B cell (primary cell): ENCODE results near the gene MCRIP2. TPM values are rescaled to one million over a fixed set of nuclear protein-coding genes. Genes with fewer than 3 reads are reported as not detected.

Source experiments
- ATAC-seq: fragments of 200-7000 bp; cut with Tn5 transposase; one replicate; pipeline ENCODE4 v1.10.0; 2021; ENCODE audit warnings: low read depth, mild to moderate bottlenecking, moderate number of reproducible peaks, moderate library complexity
- CTCF ChIA-PET: fragments of 350-600 bp; sonication (Branson Sonifier 250); formaldehyde crosslinking; loops from one replicate; lab custom pipeline; 2021; ENCODE audit warnings: antibody characterized with exemption, inconsistent platforms; lab: Charles Lee
- POLR2A ChIA-PET: fragments of 350-600 bp; sonication (Branson Sonifier 250); formaldehyde crosslinking; loops from one replicate; lab custom pipeline; 2021; ENCODE audit warnings: antibody characterized with exemption; lab: Charles Lee
- DNase-seq: peaks from one replicate; pipeline ENCODE4 v3.0.0; 2013
- H2AFZ ChIP-seq: 2 replicates; pipeline ENCODE4 v1.6.1; 2012; ENCODE audit warnings: mild to moderate bottlenecking, low read depth, low read length; ENCODE audit not compliant: insufficient read depth, poor library complexity, severe bottlenecking
- H3K27ac ChIP-seq, 2 donors: 1 replicate in 1 of 2; 2 replicates in 1 of 2; pipeline ENCODE4 v1.5.1; 2012 to 2013; ENCODE audit warnings: low read length in 2 of 2, mild to moderate bottlenecking in 2 of 2, moderate library complexity in 1 of 2
- H3K27me3 ChIP-seq, 4 experiments: fragments of 200-600 bp in 1 of 4; sonication (generic) in 1 of 4; replicated peaks in 1 of 4; 1 replicate in 2 of 4; 2 replicates in 2 of 4; pipeline versions ENCODE4 v1.6.1 to v1.7.0; 2013 to 2016; ENCODE audit warnings: low read length in 3 of 4, mild to moderate bottlenecking in 2 of 4, mixed read lengths in 1 of 4, moderate library complexity in 1 of 4; ENCODE audit not compliant: insufficient read depth in 4 of 4, control insufficient read depth in 3 of 4; ENCODE audit errors: control extremely low read depth in 1 of 4
- H3K36me3 ChIP-seq, 2 experiments: replicated peaks in 1 of 2; 1 replicate in 1 of 2; 2 replicates in 1 of 2; pipeline versions ENCODE4 v1.6.1 to v1.7.1; 2013; ENCODE audit warnings: low read length in 1 of 2; ENCODE audit not compliant: insufficient read depth in 2 of 2, control insufficient read depth in 1 of 2; ENCODE audit errors: control extremely low read depth in 1 of 2, extremely low read depth in 1 of 2
- H3K4me1 ChIP-seq, 2 donors: fragments of 200-600 bp in 1 of 2; sonication (generic) in 1 of 2; 1 replicate in 1 of 2; 2 replicates in 1 of 2; pipeline versions ENCODE4 v1.5.1 to v1.6.1; 2013 to 2017; ENCODE audit warnings: low read length in 2 of 2; ENCODE audit not compliant: control insufficient read depth in 2 of 2, insufficient read depth in 2 of 2
- H3K4me2 ChIP-seq: replicated peaks from 2 replicates; pipeline ENCODE3; 2012; ENCODE audit warnings: mild to moderate bottlenecking, low read depth, low read length; ENCODE audit not compliant: poor library complexity, severe bottlenecking
- H3K4me3 ChIP-seq, 5 experiments: fragments of 200-600 bp in 1 of 5; sonication (generic) in 1 of 5; 1 replicate in 3 of 5; 2 replicates in 2 of 5; pipeline versions ENCODE4 v1.5.1 to v1.7.0; 2011 to 2016; ENCODE audit warnings: low read length in 4 of 5, mild to moderate bottlenecking in 4 of 5, low read depth in 2 of 5, control low read depth in 1 of 5, moderate library complexity in 1 of 5; ENCODE audit not compliant: insufficient read depth in 1 of 5; ENCODE audit errors: control extremely low read depth in 1 of 5, extremely low read depth in 1 of 5
- H3K79me2 ChIP-seq: fragments of 200-600 bp; sonication (generic); one replicate; pipeline ENCODE4 v1.6.0; 2016; ENCODE audit warnings: low read length; ENCODE audit not compliant: control insufficient read depth, insufficient read depth
- H3K9ac ChIP-seq: fragments of 200-600 bp; sonication (generic); 2 replicates; pipeline ENCODE4 v1.6.1; 2017; ENCODE audit warnings: mild to moderate bottlenecking, low read length, moderate library complexity
- H3K9me3 ChIP-seq, 3 donors: one replicate each; pipeline versions ENCODE4 v1.6.1 to v1.7.1; 2013; ENCODE audit warnings: low read length in 2 of 3; ENCODE audit not compliant: control insufficient read depth in 2 of 3, insufficient read depth in 1 of 3; ENCODE audit errors: control extremely low read depth in 1 of 3
- H4K20me1 ChIP-seq: 2 replicates; pipeline ENCODE4 v1.6.0; 2012; ENCODE audit warnings: mild to moderate bottlenecking, low read length; ENCODE audit not compliant: insufficient read depth, control insufficient read depth, poor library complexity, severe bottlenecking
- H3K27ac Mint-ChIP-seq: one replicate; pipeline ENCODE4 v1.8.0; 2021; ENCODE audit warnings: mixed read lengths
- H3K27me3 Mint-ChIP-seq: one replicate; pipeline ENCODE4 v1.8.0; 2021; ENCODE audit warnings: mixed read lengths
- H3K4me1 Mint-ChIP-seq: one replicate; pipeline ENCODE4 v1.8.0; 2021; ENCODE audit warnings: mixed read lengths
- H3K4me3 Mint-ChIP-seq: one replicate; pipeline ENCODE4 v1.8.0; 2021; ENCODE audit warnings: mixed read lengths
- H3K9me3 Mint-ChIP-seq: one replicate; pipeline ENCODE4 v1.8.0; 2022; ENCODE audit warnings: mixed read lengths; ENCODE audit not compliant: insufficient read depth
- CTCF ChIP-seq: fragments of 200-600 bp; IDR thresholded peaks from one replicate; pipeline ENCODE4 v1.8.0; 2022; ENCODE audit warnings: antibody characterized with exemption, mild to moderate bottlenecking
- EZH2 ChIP-seq: IDR thresholded peaks from 2 replicates; pipeline ENCODE4 v1.6.1; 2012; ENCODE audit warnings: borderline replicate concordance, low read depth, mild to moderate bottlenecking, moderate library complexity, low read length; ENCODE audit not compliant: insufficient read depth, poor library complexity, severe bottlenecking
- WGBS: methylation state at CpG from one replicate; pipeline ENCODE4 v1.1.5; 2013; ENCODE audit warnings: missing lambda C conversion rate; ENCODE audit not compliant: insufficient coverage; 5-methylcytosine and 5-hydroxymethylcytosine counted together
- intact Hi-C: fragments of 100-400 bp; cut with micrococcal nuclease; formaldehyde crosslinking; loops from one replicate; pipeline ENCODE4 v1.10.0; 2022
- polyA plus RNA-seq: library from polyadenylated mRNA; depleted of rRNA; stranded (reverse); fragments of >200 nt; gene quantifications from 2 replicates; pipeline ENCODE4 v1.2.3, GENCODE V29; 2012
- total RNA-seq, 2 donors: library from RNA; stranded (reverse); fragments of 120-200 nt in 1 of 2; gene quantifications; 1 replicate in 1 of 2; 2 replicates in 1 of 2; pipeline versions ENCODE4 v1.2.3 to v1.2.4, GENCODE V29; 2013 to 2022

Gene MCRIP2
- total and polyA plus RNA-seq, 2 donors (not counting 1 experiment from before 2014, with no cell fraction given): 29.2 to 46.0 TPM

- H3K9me3 Mint-ChIP-seq: no peaks in the 10 kb centered on the region
- peaks cover 16% of the 10 kb centered on the region for H3K79me2 ChIP-seq
- H3K27ac ChIP-seq: no peak overlapping the region
- H3K4me1 ChIP-seq: peaks cover 21 to 52% of the 10 kb centered on the region in 2 donors
- peak; percentile 29 for DNase-seq
- no peak overlapping the region for H3K9ac ChIP-seq
- ATAC-seq: no peak
- H2AFZ ChIP-seq: no peak overlapping the region
- peaks cover 23% of the 10 kb centered on the region for H3K4me1 Mint-ChIP-seq
- intact Hi-C loops: no loop called here
- WGBS: 94% methylated on average over 14 of the region's 15 CpGs
- ChIA-PET CTCF (interaction anchor here (1.5 kb wide), 1 partner anchor 10 kb away, joined by 5 read pairs; no protein-coding TSS in a partner anchor), POLR2A (interaction anchor here (0.5 to 0.6 kb wide), 2 partner anchors 10 to 79 kb away, joined by 3 read pairs; no protein-coding TSS in a partner anchor)
- H3K27me3 ChIP-seq: no peaks in the 10 kb centered on the region
- H3K36me3 ChIP-seq: peaks cover 0 to 3% of the 10 kb centered on the region in 2 experiments
- no peaks in the 10 kb centered on the region for H3K27me3 Mint-ChIP-seq
- no peaks in the 10 kb centered on the region for H3K9me3 ChIP-seq
- H3K4me3 Mint-ChIP-seq: peak overlapping the region; percentile 47
- no peak overlapping the region for H3K4me3 ChIP-seq
- H3K4me2 ChIP-seq: peak overlapping the region; percentile 94
- TF ChIP-seq EZH2 (no peak), CTCF (no peak)
- H3K27ac Mint-ChIP-seq: no peak overlapping the region
- peaks cover 18% of the 10 kb centered on the region for H4K20me1 ChIP-seq
Measured at GRCh38 chr16:638034-638543, 3.5 kb upstream of the MCRIP2 start.

DNA sequence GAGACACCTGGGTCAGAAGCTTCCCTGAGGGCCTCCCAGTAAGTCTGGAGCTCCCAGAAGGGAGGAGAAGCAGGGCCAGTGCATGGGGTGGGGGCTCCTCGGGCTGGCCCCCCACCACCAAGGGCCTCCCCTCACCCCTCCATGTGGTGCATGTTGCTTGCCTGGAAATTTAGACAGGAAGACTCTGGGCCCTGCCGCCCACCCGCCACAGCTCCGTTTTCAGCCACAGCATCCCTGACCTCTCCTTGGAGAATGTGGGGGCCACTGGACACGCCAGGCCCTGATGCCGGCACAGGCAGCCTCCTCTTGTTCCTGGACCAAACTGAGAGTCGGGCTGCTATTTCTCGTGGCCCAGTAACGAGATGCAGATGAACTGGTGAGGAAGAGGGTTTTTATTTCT lies 2.8 kb upstream of the MCRIP2 start:
- ChIA-PET POLR2A (no interaction called here), CTCF (interaction anchor here (1.5 kb wide), 1 partner anchor 9 kb away, joined by 5 read pairs; no protein-coding TSS in a partner anchor)
- H3K9ac ChIP-seq: no peak overlapping the region
- TF ChIP-seq CTCF (no peak), EZH2 (no peak)
- H3K36me3 ChIP-seq: peaks cover 0 to 3% of the 10 kb centered on the region in 2 experiments
- H3K27ac Mint-ChIP-seq: peak overlapping the region; percentile 68
- no peaks in the 10 kb centered on the region for H3K9me3 ChIP-seq
- no peaks in the 10 kb centered on the region for H3K9me3 Mint-ChIP-seq
- peak overlapping the region; percentile 54 for H3K4me3 Mint-ChIP-seq
- no peak overlapping the region for H2AFZ ChIP-seq
- peaks cover 20% of the 10 kb centered on the region for H4K20me1 ChIP-seq
- H3K27me3 ChIP-seq: no peaks in the 10 kb centered on the region
- DNase-seq: no peak
- no peak for ATAC-seq
- peaks cover 16% of the 10 kb centered on the region for H3K79me2 ChIP-seq
- H3K4me3 ChIP-seq: no peak overlapping the region
- peaks cover 22 to 54% of the 10 kb centered on the region in 2 donors for H3K4me1 ChIP-seq
- no peaks in the 10 kb centered on the region for H3K27me3 Mint-ChIP-seq
- H3K27ac ChIP-seq: no peak overlapping the region
- intact Hi-C loops: no loop called here
- peaks cover 23% of the 10 kb centered on the region for H3K4me1 Mint-ChIP-seq
- 96% methylated on average over 4 of the region's 9 CpGs for WGBS
- peak overlapping the region; percentile 15 for H3K4me2 ChIP-seq
